K562 (cell line): Measurements from ENCODE around the gene VSNL1.

Experiments
- ELF4 ChIP-seq: fragments of 450-650 bp; formaldehyde crosslinking; IDR thresholded peaks from 2 replicates; pipeline ENCODE4 v1.4.0; 2022; ENCODE audit warnings: missing genetic modification characterization
- FOXP1 ChIP-seq: sonication (generic); formaldehyde crosslinking; IDR thresholded peaks from 2 replicates; pipeline ENCODE4 v1.8.0; 2022; ENCODE audit warnings: mild to moderate bottlenecking, missing genetic modification reagents
- GABPA ChIP-seq: fragments of 200-800 bp; sonication (Bioruptor generic); conservative IDR thresholded peaks from 2 replicates; pipeline ENCODE4 v1.6.1; 2016; ENCODE audit warnings: low read depth, missing genetic modification characterization, missing compliant biosample characterization
- NFRKB ChIP-seq: fragments of 450-650 bp; IDR thresholded peaks from 2 replicates; pipeline ENCODE4 v1.6.1; 2016; ENCODE audit warnings: low read depth
- ZBTB7A ChIP-seq: IDR thresholded peaks from 2 replicates; pipeline ENCODE4 v1.6.1; 2011; ENCODE audit warnings: low read depth, mild to moderate bottlenecking, low read length, moderate library complexity, borderline replicate concordance; ENCODE audit not compliant: control insufficient read depth
- ZNF311 ChIP-seq: fragments of 250-450 bp; sonication (Bioruptor Pico); IDR thresholded peaks from 2 replicates; pipeline ENCODE4 v1.4.0; 2020; ENCODE audit warnings: mild to moderate bottlenecking, moderate library complexity
- ZNF766 ChIP-seq: fragments of 200-800 bp; sonication (Bioruptor generic); conservative IDR thresholded peaks from 2 replicates; pipeline ENCODE4 v1.6.1; 2016; ENCODE audit warnings: missing genetic modification characterization, missing compliant biosample characterization
- ZNF830 ChIP-seq: fragments of 250-450 bp; sonication (Bioruptor Pico); IDR thresholded peaks from 2 replicates; pipeline ENCODE4 v1.5.0; 2021; ENCODE audit warnings: mild to moderate bottlenecking

- TF ChIP-seq GABPA (tag) (no peak), ZNF766 (CRISPR knock-in tag) (no peak), ZBTB7A (no peak), ZNF311 (CRISPR knock-in tag) (no peak), FOXP1 (no peak), ELF4 (no peak), NFRKB (no peak), ZNF830 (CRISPR knock-in tag) (no peak)
These were observed 24.8 kb upstream of the VSNL1 start for GRCh38 chr2:17515652-17516051.
